ENCODE measurements around the gene STIMATE.

STIMATE gene

DNA sequence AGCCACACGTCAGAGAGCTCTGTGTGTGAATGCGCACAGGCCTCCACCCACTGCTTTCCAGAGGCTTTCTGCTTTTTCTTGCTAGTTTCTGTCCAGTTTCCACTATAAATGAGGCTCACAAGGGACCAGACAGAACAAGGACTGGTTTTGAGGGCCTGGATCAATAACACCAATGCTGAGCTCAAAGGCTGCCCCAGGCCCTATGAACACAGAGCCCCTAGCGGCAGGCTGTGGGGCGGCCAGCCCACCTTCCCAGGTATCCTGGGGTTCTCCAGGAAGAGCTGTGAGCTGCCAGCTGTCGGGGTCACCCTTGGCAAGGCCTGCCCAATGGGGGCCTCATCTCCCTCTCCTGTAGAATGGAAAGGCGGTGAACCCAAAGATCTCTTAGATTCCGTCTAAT, 104.9 kb downstream of the STIMATE start:
- FAIRE-seq, result no peak
- no peak for DNase-seq (ENCODE audit: low spot score)

GRCh38 chr3:52791928-52792327, 105.4 kb downstream of the STIMATE start:
- FAIRE-seq (no peak), DNase-seq (ENCODE audit: low spot score) (no peak)

DNA sequence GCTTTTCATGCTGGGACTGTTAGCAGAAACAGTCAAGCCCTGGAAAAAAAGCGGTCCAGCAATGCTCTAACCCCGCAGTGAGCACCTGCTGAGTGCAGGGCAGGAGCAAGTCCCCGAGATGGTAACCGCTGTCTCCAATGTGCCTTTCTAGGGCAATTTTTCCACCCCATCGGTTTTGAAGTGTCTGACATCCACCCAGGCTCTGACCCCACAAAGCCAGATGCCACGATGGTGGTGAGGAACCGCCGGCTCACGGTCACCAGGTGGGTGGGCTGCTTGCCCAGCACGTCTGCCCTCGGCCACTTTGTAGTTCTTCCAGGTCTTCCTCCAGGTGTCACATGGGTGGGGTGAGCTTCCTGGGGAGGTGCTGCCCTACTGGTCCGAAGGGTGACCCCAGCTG, 106.0 kb downstream of the STIMATE start:
- no peak for DNase-seq (ENCODE audit: low spot score)
- FAIRE-seq, result no peak

GRCh38 chr3:52790741-52791140, 106.6 kb downstream of the STIMATE start:
- DNase-seq (ENCODE audit: low spot score), result no peak
- FAIRE-seq, result no peak

- DNase-seq (ENCODE audit: low spot score) (no peak), FAIRE-seq (no peak)
Measured at GRCh38 chr3:52790337-52790736, 107.0 kb downstream of the STIMATE start.

DNA sequence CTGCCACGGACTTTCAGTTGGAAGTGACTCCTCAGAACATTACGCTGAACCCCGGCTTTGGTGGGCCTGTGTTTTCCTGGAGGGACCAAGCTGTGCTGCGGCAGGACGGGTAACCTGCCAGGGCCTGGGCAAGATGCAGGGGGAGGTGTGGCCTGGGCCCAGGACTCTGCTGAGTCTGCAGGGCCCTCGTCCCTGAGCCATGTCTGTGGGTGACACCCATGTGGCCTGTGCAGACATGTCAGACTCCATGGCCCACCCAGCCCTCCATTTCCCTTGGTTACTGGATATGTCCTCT, 107.7 kb downstream of the STIMATE start:
- FAIRE-seq (no peak), DNase-seq (ENCODE audit: low spot score) (no peak)

- no peak for DNase-seq (ENCODE audit: low spot score)
- FAIRE-seq, result no peak
Measured at GRCh38 chr3:52788890-52789745, 108.2 kb downstream of the STIMATE start.

GRCh38 chr3:52787672-52788625, 109.4 kb downstream of the STIMATE start:
- DNase-seq (ENCODE audit: low spot score) (no peak), FAIRE-seq (no peak)

- DNase-seq (ENCODE audit: low spot score) (no peak), FAIRE-seq (no peak)
Measured at GRCh38 chr3:52787246-52787645, 110.1 kb downstream of the STIMATE start.
